ENCODE results near the gene DRG2.

Gene DRG2

DNA sequence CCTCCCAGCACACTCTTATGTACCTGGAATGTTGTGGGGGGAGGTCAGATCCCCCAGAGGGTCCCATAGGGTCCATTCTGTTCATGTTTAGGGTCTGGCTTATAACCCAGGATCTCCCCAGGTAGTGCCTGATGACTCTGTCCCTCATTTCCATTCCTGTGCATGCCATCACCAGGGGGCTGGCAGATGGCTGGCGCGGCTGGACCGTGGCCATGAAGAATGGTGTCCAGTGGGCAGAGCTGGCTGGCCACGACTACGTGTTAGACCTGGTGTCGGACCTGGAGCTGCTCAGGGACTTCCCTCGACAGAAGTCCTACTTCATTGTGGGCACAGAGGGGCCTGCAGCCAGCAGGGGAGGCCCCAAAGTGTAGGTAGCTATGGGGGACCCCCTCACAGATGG lies 60.8 kb downstream of the DRG2 start:
- TF ChIP-seq, protein P1, sequence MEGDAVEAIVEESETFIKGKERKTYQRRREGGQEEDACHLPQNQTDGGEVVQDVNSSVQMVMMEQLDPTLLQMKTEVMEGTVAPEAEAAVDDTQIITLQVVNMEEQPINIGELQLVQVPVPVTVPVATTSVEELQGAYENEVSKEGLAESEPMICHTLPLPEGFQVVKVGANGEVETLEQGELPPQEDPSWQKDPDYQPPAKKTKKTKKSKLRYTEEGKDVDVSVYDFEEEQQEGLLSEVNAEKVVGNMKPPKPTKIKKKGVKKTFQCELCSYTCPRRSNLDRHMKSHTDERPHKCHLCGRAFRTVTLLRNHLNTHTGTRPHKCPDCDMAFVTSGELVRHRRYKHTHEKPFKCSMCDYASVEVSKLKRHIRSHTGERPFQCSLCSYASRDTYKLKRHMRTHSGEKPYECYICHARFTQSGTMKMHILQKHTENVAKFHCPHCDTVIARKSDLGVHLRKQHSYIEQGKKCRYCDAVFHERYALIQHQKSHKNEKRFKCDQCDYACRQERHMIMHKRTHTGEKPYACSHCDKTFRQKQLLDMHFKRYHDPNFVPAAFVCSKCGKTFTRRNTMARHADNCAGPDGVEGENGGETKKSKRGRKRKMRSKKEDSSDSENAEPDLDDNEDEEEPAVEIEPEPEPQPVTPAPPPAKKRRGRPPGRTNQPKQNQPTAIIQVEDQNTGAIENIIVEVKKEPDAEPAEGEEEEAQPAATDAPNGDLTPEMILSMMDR (IDR thresholded peaks at IDR 0.05), result no peak

- TF ChIP-seq, protein P1 (IDR thresholded peaks at IDR 0.05), result no peak
These were observed 63.5 kb downstream of the DRG2 start for GRCh38 chr17:18151290-18151689.

- TF ChIP-seq, protein P1 (IDR thresholded peaks at IDR 0.05), result no peak
These were observed 67.4 kb downstream of the DRG2 start for GRCh38 chr17:18155179-18155578.

- TF ChIP-seq, protein P1 (IDR thresholded peaks at IDR 0.05), result no peak
These were observed 68.6 kb downstream of the DRG2 start for GRCh38 chr17:18156171-18156975.

- TF ChIP-seq, protein P1 (IDR thresholded peaks at IDR 0.05), result no peak
These were observed 69.2 kb downstream of the DRG2 start for GRCh38 chr17:18156976-18157280.
